HPDE6-E6E7 (cell line): ENCODE results near the gene REN.
A peak's percentile ranks its signal among the peaks of the same experiment; 100 is the strongest.

Experiments
- DNase-seq: peaks from one replicate; pipeline ENCODE4 v3.0.0; 2011; ENCODE audit warnings: missing footprints; ENCODE audit errors: extremely low spot score

REN gene

GRCh38 chr1:204191456-204191855, 25.3 kb upstream of the REN start:
- DNase-seq, result no peak

- DNase-seq, result no peak
Observed at GRCh38 chr1:204190212-204191211, 24.4 kb upstream of the REN start.

GRCh38 chr1:204188959-204189639, 23.0 kb upstream of the REN start:
- DNase-seq, result no peak

GRCh38 chr1:204186597-204186996, 20.5 kb upstream of the REN start:
- DNase-seq, result no peak

GRCh38 chr1:204181116-204181515, 15.0 kb upstream of the REN start:
- DNase-seq, result no peak

- DNase-seq, result no peak
Observed at GRCh38 chr1:204180133-204180532, 14.0 kb upstream of the REN start.

- no peak for DNase-seq
Observed at GRCh38 chr1:204178487-204179281, 12.5 kb upstream of the REN start.

- no peak for DNase-seq
Observed at GRCh38 chr1:204177133-204177532, 11.0 kb upstream of the REN start.

GRCh38 chr1:204176049-204176448, 9.9 kb upstream of the REN start:
- DNase-seq, result no peak

- DNase-seq, result no peak
Observed at GRCh38 chr1:204174958-204175357, 8.8 kb upstream of the REN start.

- no peak for DNase-seq
Observed at GRCh38 chr1:204172404-204173029, 6.4 kb upstream of the REN start.

GRCh38 chr1:204171751-204172178, 5.6 kb upstream of the REN start:
- DNase-seq, result peak; percentile 88

GRCh38 chr1:204170494-204171155, 4.5 kb upstream of the REN start:
- DNase-seq, result no peak

- no peak for DNase-seq
Observed at GRCh38 chr1:204169858-204170257, 3.7 kb upstream of the REN start.

GRCh38 chr1:204167730-204168129, 1.6 kb upstream of the REN start:
- DNase-seq, result no peak

GRCh38 chr1:204162494-204163074, 3.6 kb downstream of the REN start:
- DNase-seq, result peak; percentile 84

- no peak for DNase-seq
Observed at GRCh38 chr1:204161609-204162493, 4.3 kb downstream of the REN start.

- DNase-seq, result no peak
Observed at GRCh38 chr1:204157962-204158361, 8.2 kb downstream of the REN start.

GRCh38 chr1:204155881-204156280, 10.3 kb downstream of the REN start:
- no peak for DNase-seq
